ENCODE data around the gene SALL1. TPM values are rescaled to one million over a fixed set of nuclear protein-coding genes. Genes with fewer than 3 reads are reported as not detected.

Gene SALL1
- total RNA-seq, 1 experiment from 2014 or later, result 12.1 TPM

DNA sequence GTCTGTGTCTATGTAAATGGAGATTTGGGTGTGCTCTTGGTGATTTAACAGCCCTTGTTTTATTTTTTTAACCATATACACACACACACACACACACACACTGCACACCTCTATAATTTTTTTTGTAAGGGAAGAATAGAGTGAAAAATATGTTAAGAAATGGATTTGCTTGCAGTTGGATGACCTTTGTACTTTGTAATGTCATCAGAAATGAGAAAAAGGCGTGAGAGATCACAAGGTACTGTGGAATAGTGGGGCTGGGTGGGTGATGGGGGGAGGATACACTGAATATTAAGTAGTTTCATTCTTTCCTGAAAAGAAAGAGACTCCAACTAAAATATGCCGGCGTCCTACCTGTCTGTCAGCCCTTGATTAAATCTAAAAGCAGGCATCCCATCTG lies 38.7 kb downstream of the SALL1 start:
- no peak for DNase-seq (ENCODE audit: low read depth)

DNA sequence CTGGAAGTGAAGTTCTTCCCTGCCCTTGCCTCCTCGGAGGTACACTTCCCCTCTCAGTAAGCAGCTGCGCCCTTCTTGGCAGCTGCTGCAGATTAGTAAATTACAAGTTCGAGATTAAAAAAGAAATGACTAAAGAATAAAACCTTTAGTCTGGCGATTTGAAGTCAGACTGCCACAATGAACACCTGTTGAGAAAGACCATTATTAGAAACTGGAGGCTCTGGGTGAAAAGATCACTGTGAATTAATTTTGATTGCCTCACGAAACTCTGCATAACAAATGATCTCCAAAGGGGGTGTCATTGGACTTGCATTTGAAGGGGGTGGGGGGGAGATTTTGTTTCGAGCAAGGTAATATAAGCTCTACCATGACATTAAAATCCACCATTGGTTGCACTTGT lies 39.3 kb downstream of the SALL1 start:
- no peak for DNase-seq (ENCODE audit: low read depth)

DNA sequence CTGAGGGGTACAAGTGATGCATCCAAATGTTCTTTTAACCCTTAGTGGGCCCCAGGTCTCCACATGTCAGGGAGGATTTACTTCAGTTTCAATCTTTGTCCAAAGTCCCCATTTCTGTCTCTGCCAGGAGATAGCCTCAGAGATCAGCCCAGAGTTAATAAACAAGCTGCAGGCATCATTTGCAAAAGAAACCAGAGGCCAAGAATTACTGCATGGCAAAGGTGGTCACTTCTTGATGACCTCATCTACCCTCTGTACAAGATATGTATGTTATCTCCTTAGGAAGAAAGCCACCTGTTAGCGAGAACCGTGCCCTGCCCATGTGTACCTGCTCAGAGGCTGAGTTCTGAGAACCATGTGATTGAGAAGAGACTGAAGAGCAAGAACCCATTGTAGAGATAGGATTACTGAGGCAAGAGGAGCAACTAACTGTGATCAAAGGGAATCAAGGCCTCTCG lies 40.3 kb downstream of the SALL1 start:
- DNase-seq (ENCODE audit: low read depth), result no peak

DNA sequence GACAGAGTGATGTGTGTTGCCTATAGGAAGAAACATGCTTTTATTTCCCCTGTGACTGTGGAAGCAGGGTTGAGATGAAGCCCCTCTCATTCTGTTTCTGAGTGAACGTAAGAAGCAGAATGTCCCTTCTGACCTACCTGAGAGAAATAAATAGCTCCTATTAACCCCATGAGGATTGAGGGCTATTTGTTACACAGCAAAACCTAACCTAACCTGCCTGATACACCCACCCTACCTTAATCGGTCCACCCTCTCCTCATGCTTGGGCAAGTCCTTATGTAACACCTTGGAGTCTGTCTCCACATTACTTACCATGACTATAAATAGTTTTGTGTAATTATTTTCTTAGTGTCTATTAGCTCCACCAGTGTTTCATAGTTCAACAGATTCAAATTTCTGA lies 41.9 kb downstream of the SALL1 start:
- DNase-seq (ENCODE audit: low read depth), result no peak

DNA sequence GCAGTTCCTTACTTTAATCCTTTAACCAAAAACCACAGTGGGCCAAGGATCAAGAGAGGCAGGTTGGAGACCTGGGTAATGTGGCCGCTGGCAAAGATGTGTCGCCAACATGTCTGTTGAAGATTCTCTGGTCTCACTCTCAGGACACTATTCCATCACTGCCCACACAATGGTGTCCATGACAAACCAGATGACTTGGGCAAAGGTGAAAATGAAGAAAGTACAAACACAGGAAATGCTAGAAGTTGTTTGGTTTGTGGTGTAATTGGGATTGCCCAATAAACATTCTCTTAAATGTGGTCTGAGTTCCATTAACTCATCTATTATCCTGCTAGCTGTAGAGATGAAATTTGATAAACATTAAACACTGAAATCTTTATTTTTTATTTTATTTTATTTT lies 43.3 kb downstream of the SALL1 start:
- no peak for DNase-seq (ENCODE audit: low read depth)

DNA sequence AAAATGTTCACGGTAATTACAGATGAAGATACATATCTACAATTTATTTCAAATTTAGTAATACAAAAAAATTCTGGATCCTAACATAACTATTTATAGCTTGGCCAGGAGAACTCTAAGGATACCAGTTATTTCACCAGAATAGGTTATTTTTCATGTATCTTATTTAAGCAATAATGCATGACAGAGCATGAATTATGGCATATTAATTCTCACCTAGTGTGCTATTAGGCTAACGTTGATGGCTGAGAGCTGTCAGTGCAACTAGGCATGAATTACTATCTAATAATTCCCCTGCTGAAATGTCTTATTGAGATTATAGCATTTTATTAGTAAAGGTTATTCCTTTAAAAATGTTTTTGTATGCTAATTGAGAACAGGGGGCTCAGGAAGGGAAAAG lies 44.5 kb downstream of the SALL1 start:
- DNase-seq (ENCODE audit: low read depth), result no peak

DNA sequence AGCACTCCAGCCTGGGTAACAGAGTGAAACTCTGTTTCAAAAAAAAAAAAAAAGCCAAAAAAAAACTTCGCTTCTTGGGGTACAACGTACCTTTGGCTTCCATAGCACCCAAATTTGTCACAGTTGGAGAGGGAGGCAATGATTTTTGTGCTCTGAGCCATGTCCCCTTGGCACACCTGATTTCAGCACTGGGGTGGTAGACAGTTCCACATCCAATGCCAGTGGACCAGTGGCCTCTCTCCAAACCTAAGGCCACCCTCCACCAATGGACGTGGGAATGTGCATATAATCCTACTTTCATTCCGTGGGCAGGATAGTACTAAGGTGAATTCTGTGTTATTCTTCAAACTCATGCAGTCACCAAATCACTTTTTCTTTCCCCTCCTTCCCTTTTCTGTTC lies 47.5 kb downstream of the SALL1 start:
- DNase-seq (ENCODE audit: low read depth), result no peak

DNA sequence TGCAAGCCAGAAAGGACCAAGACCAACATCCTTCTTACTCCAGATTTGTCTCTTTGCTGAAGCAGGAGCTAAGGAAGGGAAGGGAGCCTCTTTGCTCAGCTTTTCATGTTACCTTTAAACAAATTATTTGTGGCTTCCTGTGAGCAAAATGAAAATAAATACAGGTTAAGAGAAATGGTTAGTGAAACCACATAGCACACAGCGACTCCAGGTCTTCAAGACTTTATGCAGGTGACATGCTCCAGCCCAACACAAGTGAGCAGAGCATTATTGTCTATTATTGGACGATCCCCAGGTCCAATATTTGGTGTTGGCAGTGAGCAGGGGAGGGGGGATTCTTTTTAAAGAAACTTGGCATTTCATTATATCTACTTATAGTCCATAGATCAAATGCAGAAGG lies 53.3 kb downstream of the SALL1 start:
- DNase-seq (ENCODE audit: low read depth), result no peak

DNA sequence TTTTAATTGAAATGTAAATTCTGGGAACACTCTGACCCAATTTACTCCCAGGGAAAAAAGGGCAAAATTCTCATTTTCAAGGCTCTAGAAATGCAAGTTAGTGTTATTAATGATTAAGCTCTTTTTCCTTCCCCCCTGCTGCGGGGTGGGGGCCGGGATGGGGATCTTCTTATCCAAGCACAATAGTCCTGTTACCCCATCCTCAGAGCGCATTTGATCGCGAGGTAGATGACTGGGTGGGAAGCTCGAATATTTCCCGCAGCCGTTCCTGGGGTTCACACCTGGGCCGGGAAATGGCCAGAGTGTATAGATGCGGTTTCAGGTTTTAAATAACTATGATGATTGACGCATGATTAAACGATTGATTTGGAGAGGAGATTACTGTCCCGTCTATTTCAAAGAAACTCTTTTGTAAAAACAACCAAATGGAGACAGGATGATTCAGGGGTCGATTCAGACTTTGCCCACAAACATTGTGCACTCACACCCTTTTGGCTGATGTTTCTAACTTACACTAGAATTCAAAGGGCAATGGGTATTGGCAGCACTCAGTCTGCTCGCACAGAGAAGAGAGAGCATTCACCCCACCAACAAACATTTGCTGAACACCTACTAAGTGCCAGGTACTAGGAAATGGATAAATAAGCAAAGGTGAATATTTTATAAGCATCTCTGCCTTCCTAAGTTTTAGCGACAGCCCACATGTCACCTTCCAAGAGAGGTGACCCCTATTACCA lies 55.0 kb downstream of the SALL1 start:
- DNase-seq (ENCODE audit: low read depth), result no peak

DNA sequence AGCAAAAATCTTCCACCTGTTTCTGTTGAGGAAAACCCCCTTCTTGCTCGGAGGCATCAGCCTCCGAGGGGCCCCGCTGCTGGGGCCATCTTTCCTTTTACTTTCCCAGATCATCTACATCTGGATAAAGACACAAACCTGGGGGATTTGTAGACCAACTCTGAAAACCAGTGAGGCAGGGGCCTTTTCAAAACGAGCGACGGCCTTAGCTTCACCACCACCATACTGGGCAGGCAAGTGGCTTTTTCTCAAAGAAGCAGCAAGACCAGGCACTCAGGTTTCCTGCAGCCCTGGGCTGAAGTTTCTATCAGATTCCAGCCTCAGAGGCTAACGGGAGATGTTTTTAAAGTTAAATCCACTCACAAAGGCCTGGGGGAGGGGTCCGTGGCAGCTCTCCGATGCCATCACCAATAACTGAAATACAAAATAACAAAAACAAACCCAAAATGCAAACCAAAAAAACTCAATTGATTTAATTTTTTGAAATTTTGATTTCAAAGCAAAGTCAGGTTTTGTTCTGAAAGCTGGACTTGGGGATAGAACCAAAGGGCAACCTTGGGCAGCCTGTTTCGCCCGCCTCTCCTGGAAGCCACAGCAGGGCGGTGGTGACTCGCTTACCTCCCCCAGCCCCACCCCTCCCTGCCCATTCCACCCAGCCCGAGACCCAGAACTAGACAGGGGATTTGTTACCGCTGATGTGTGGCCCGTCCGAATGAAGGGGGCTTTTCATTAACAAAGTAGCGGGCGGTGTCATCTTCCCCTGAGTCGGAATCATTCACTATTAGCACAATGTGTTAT lies 55.8 kb downstream of the SALL1 start:
- no peak for DNase-seq (ENCODE audit: low read depth)

DNA sequence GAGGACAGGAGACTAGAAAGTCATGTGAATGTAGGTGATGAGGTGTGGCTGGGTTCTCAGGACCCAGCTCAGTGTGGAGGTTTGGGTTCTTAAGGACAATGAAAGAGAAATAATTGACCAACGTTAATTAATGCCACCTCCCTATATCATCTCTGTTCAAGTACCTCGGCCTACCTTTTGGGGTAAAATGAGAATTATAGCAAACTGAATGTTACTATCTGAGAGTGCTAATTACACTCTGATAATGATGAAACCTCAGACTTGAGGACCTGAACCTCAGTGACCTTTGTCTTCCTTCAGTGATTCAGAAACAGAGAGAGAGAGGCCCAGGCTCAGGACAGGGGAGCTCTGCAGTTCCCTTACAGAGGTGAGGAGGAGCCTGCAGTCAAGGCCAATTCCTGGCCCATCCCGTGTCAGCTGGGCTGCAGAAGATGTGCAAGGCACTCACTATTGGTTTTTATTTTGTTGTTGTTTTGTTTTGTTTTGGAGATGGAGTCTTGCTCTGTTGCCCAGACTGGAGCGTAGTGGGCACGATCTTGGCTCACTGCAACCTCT lies 57.3 kb downstream of the SALL1 start:
- DNase-seq (ENCODE audit: low read depth), result no peak

All from M059J (cell line).